HEK293T (cell line): ENCODE data around the gene RGS11.
A peak's percentile ranks its signal among the peaks of the same experiment; 100 is the strongest.

Source experiments
- CTCF ChIA-PET: fragments of 350-600 bp; formaldehyde crosslinking; extraction: SDS; loops from one replicate; lab custom pipeline; 2021; ENCODE audit warnings: antibody characterized with exemption, inconsistent platforms; lab: Yijun Ruan, JAX
- POLR2A ChIA-PET: fragments of 350-600 bp; formaldehyde crosslinking; extraction: SDS; loops from one replicate; lab custom pipeline; 2020; ENCODE audit warnings: antibody characterized with exemption, inconsistent platforms; lab: Yijun Ruan, JAX
- DNase-seq: peaks from one replicate; pipeline ENCODE4 v3.0.0; 2012; ENCODE audit warnings: mixed read lengths; ENCODE audit errors: extremely low spot score
- ARNT ChIP-seq: fragments of 450-650 bp; IDR thresholded peaks from 2 replicates; pipeline ENCODE4 v1.6.1; 2017; ENCODE audit warnings: mild to moderate bottlenecking
- BHLHE40 ChIP-seq: fragments of 450-650 bp; IDR thresholded peaks from 2 replicates; pipeline ENCODE4 v1.6.1; 2016; ENCODE audit warnings: mild to moderate bottlenecking, moderate library complexity, borderline replicate concordance
- CTBP1 ChIP-seq: fragments of 450-650 bp; IDR thresholded peaks from 2 replicates; pipeline ENCODE4 v1.6.1; 2016; ENCODE audit warnings: borderline replicate concordance
- ELF4 ChIP-seq: fragments of 450-650 bp; IDR thresholded peaks from 2 replicates; pipeline ENCODE4 v1.6.1; 2017; ENCODE audit warnings: antibody characterized with exemption
- FOXA1 ChIP-seq: fragments of 450-650 bp; IDR thresholded peaks from 2 replicates; pipeline ENCODE4 v1.6.1; 2016; ENCODE audit warnings: mild to moderate bottlenecking
- FOXK2 ChIP-seq: fragments of 450-650 bp; IDR thresholded peaks from 2 replicates; pipeline ENCODE4 v1.6.1; 2016; ENCODE audit warnings: mild to moderate bottlenecking
- FOXM1 ChIP-seq: fragments of 450-650 bp; IDR thresholded peaks from 2 replicates; pipeline ENCODE4 v1.6.1; 2017; ENCODE audit warnings: mild to moderate bottlenecking, borderline replicate concordance
- HDGF ChIP-seq: fragments of 450-650 bp; IDR thresholded peaks from 2 replicates; pipeline ENCODE4 v1.6.1; 2017; ENCODE audit warnings: antibody characterized with exemption, borderline replicate concordance
- L3MBTL2 ChIP-seq: fragments of 450-650 bp; conservative IDR thresholded peaks from 2 replicates; pipeline ENCODE4 v1.6.1; 2016; ENCODE audit warnings: mild to moderate bottlenecking
- LEF1 ChIP-seq: fragments of 450-650 bp; IDR thresholded peaks from 2 replicates; pipeline ENCODE4 v1.6.1; 2017; ENCODE audit warnings: mild to moderate bottlenecking, borderline replicate concordance
- NFRKB ChIP-seq: fragments of 450-650 bp; IDR thresholded peaks from 2 replicates; pipeline ENCODE4 v1.6.1; 2016; ENCODE audit warnings: mild to moderate bottlenecking, moderate library complexity
- PKNOX1 ChIP-seq: fragments of 450-650 bp; IDR thresholded peaks from 2 replicates; pipeline ENCODE4 v1.6.1; 2016
- SP1 ChIP-seq: fragments of 450-650 bp; IDR thresholded peaks from 2 replicates; pipeline ENCODE4 v1.6.1; 2017
- SUZ12 ChIP-seq: fragments of 450-650 bp; IDR thresholded peaks from 2 replicates; pipeline ENCODE4 v1.6.1; 2016; ENCODE audit warnings: mild to moderate bottlenecking
- TARDBP ChIP-seq: fragments of 450-650 bp; IDR thresholded peaks from 2 replicates; pipeline ENCODE4 v1.6.1; 2016
- ZNF384 ChIP-seq: fragments of 450-650 bp; IDR thresholded peaks from 2 replicates; pipeline ENCODE4 v1.6.1; 2016

RGS11 gene

DNA sequence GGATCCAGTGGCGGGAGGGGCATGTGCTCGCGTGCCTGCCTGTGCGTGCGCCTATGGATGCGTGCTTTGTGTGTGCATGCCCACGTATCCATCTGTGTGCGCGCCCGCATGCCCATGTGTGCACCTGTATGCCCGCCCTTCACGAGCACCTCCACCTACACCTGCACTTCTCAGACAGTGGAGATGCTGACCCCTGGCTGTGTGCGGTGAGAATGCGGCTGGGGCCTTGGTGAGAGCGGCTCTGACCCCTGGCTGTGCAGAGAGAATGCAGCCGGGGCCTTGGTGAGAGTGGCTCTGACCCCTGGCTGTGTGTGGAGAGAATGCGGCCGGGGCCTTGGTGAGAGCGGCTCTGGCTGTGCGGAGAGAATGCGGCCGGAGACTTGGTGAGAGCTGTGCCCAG is 42.9 kb upstream of the RGS11 start:
- TF ChIP-seq FOXM1 (no peak), BHLHE40 (no peak), SUZ12 (no peak), ZNF384 (no peak), PKNOX1 (no peak), NFRKB (no peak), FOXK2 (no peak), FOXA1 (no peak), TARDBP (no peak), LEF1 (no peak), HDGF (no peak), CTBP1 (no peak), ARNT (no peak), ELF4 (no peak), L3MBTL2 (no peak), SP1 (no peak)
- POLR2A ChIA-PET, result no interaction called here
- DNase-seq, result peak; percentile 50
- CTCF ChIA-PET, result no interaction called here

GRCh38 chr16:317583-317982 is 41.8 kb upstream of the RGS11 start:
- TF ChIP-seq BHLHE40, result no peak
- no peak for TF ChIP-seq FOXK2
- no peak for TF ChIP-seq HDGF
- no peak for TF ChIP-seq PKNOX1
- no peak for TF ChIP-seq SP1
- TF ChIP-seq ELF4, result no peak
- TF ChIP-seq CTBP1, result no peak
- no peak for TF ChIP-seq TARDBP
- TF ChIP-seq ARNT, result no peak
- TF ChIP-seq L3MBTL2, result no peak
- TF ChIP-seq FOXA1, result no peak
- no peak for TF ChIP-seq LEF1
- no peak for TF ChIP-seq FOXM1
- POLR2A ChIA-PET, result no interaction called here
- DNase-seq, result no peak
- CTCF ChIA-PET, result interaction anchor here (1.0 kb wide), 1 partner anchor 108 kb away, joined by 6 read pairs; no protein-coding TSS in a partner anchor

DNA sequence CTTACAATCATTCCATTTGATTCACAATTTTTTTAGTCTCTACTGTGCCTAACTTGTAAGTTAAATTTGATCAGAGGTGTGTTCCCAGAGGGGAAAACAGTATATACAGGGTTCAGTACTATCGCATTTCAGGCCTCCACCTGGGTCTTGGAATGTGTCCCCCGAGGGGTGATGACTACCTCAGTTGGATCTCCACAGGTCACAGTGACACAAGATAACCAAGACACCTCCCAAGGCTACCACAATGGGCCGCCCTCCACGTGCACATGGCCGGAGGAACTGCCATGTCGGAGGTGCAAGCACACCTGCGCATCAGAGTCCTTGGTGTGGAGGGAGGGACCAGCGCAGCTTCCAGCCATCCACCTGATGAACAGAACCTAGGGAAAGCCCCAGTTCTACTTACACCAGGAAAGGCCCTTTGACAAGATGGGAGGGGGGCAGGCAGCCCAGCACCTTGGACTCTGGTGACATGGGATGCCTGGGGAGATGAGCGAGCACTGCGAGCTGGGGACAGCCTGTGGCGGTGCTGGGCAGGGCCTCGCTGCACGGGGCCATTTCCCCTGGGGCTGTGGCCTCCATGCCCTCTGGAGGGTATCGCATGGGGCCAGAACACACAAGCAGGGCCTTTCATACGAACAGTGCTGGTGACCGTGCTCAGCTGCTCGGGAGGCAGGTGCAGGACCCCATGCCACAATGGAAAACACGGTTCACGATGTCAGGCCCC is 41.2 kb upstream of the RGS11 start:
- ChIA-PET CTCF (interaction anchor here (1.0 kb wide), 1 partner anchor 107 kb away, joined by 6 read pairs; no protein-coding TSS in a partner anchor), POLR2A (no interaction called here)
- no peak for DNase-seq
- TF ChIP-seq SUZ12 (no peak), BHLHE40 (no peak), PKNOX1 (no peak), FOXM1 (no peak), SP1 (no peak), FOXA1 (no peak), ELF4 (no peak)

DNA sequence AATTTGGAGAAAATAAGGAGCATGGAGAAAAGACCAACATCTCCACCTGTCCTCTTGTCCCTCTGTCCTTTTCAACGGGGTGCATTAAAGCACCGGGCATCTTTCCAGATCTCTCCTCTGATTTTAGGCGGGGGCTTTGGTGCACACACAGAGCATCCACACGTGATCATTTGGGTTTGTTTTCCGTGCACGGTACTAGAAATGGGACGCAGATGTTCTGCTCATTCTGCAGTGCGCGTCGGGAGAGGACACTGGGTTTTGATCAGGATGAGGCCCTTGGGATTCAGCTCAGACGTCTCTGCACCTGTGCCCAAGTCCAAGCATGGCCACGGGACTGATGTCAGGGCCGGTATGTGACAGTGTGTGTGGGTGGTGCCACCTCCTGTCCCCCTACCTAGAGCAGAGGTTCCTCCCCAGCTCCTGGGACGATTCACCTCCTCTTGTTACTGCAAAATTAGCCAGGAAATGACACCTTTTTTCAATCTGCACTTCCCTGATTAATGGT is 39.1 kb upstream of the RGS11 start:
- POLR2A ChIA-PET, result no interaction called here
- no peak for TF ChIP-seq FOXK2
- no peak for DNase-seq
- CTCF ChIA-PET, result no interaction called here

- ChIA-PET CTCF (no interaction called here), POLR2A (no interaction called here)
- DNase-seq, result no peak
- TF ChIP-seq SUZ12, result no peak
- TF ChIP-seq L3MBTL2, result no peak
- no peak for TF ChIP-seq LEF1
- TF ChIP-seq TARDBP, result no peak
- TF ChIP-seq CTBP1, result no peak
These were observed 38.6 kb upstream of the RGS11 start for GRCh38 chr16:314351-314750.

DNA sequence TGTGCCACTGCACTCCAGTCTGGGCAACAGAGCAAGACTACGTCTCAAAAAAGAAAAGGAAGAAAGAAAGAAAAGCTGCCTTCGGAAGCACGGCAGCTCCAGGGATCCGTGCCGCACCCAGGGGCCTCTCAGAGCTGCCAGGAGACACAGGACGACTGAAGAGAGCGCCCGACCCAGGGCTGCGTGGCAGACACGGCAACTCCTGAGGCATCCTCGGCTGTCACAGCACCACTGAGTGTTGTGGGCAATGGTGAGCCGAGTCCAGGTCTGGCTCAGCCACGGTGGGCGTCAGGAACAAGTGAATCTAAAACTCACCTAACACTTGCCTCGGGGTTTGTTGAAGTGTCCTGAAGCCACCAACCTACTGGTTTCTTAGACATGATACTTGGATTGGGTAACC is 36.0 kb upstream of the RGS11 start:
- TF ChIP-seq HDGF, result no peak
- TF ChIP-seq PKNOX1, result no peak
- TF ChIP-seq CTBP1, result no peak
- TF ChIP-seq FOXK2, result no peak
- no peak for TF ChIP-seq SP1
- no peak for TF ChIP-seq ZNF384
- no peak for TF ChIP-seq BHLHE40
- no peak for TF ChIP-seq TARDBP
- no peak for TF ChIP-seq L3MBTL2
- no peak for TF ChIP-seq FOXM1
- TF ChIP-seq ELF4, result no peak
- no peak for TF ChIP-seq LEF1
- no peak for TF ChIP-seq FOXA1
- no peak for DNase-seq
- ChIA-PET CTCF (no interaction called here), POLR2A (no interaction called here)
